H54 (cell line): ENCODE results near the gene ANKRD66.
"Not testable (repeated sequence)": the region's sequence is repeated elsewhere in the genome, so short reads cannot be mapped to it uniquely, and the experiment has no call there.

ENCODE experiments used
- DNase-seq: peaks from one replicate; pipeline ENCODE4 v3.0.0; 2011; ENCODE audit warnings: low spot score, mixed read lengths; ENCODE audit not compliant: insufficient read length
- FAIRE-seq: peaks from 3 replicates; lab custom pipeline; 2011; peaks lifted over from hg19 to GRCh38; lab: Jason Lieb, UNC
- POLR2A ChIP-seq: IDR thresholded peaks from 2 replicates; pipeline ENCODE4 v1.6.1; 2011; ENCODE audit warnings: low read depth, mild to moderate bottlenecking, low read length

Gene ANKRD66

GRCh38 chr6:46764961-46765360, 18.2 kb downstream of the ANKRD66 start:
- TF ChIP-seq POLR2A = no peak
- DNase-seq (no peak), FAIRE-seq (no peak)

GRCh38 chr6:46772016-46772415, 25.3 kb downstream of the ANKRD66 start:
- DNase-seq (no peak), FAIRE-seq (no peak)
- no peak for TF ChIP-seq POLR2A

- no peak for TF ChIP-seq POLR2A
- DNase-seq = no peak
- no peak for FAIRE-seq
These were observed 26.0 kb downstream of the ANKRD66 start for GRCh38 chr6:46772762-46773161.

- no peak for FAIRE-seq
- TF ChIP-seq POLR2A = no peak
These were observed 26.6 kb downstream of the ANKRD66 start for GRCh38 chr6:46773201-46773855.

GRCh38 chr6:46774736-46775135, 28.0 kb downstream of the ANKRD66 start:
- not testable (repeated sequence) for DNase-seq, FAIRE-seq

More at GRCh38 chr6:46773201-46773855, 26.6 kb downstream of the ANKRD66 start:
- no peak for DNase-seq

- TF ChIP-seq POLR2A = no peak
- FAIRE-seq (no peak), DNase-seq (no peak)
These were observed 29.5 kb downstream of the ANKRD66 start for GRCh38 chr6:46776070-46776712.

- FAIRE-seq (no peak), DNase-seq (no peak)
- TF ChIP-seq POLR2A = no peak
These were observed 31.0 kb downstream of the ANKRD66 start for GRCh38 chr6:46777476-46778346.

- TF ChIP-seq POLR2A = no peak
- DNase-seq (peak; percentile 26), FAIRE-seq (peak; percentile 80)
These were observed 35.0 kb downstream of the ANKRD66 start for GRCh38 chr6:46781478-46782378.

GRCh38 chr6:46784535-46784934, 37.8 kb downstream of the ANKRD66 start:
- TF ChIP-seq POLR2A = no peak
- DNase-seq (no peak), FAIRE-seq (no peak)

- no peak for DNase-seq
- TF ChIP-seq POLR2A = no peak
- no peak for FAIRE-seq
These were observed 41.3 kb downstream of the ANKRD66 start for GRCh38 chr6:46787871-46788540.

GRCh38 chr6:46788791-46789190, 42.1 kb downstream of the ANKRD66 start:
- TF ChIP-seq POLR2A = no peak
- FAIRE-seq (no peak), DNase-seq (no peak)

GRCh38 chr6:46789434-46790354, 43.0 kb downstream of the ANKRD66 start:
- DNase-seq (no peak), FAIRE-seq (no peak)
- TF ChIP-seq POLR2A = no peak
